ENCODE data around the gene LRP10. TPM values are rescaled to one million over a fixed set of nuclear protein-coding genes. Genes with fewer than 3 reads are reported as not detected.

Gene LRP10
- total and polyA plus RNA-seq, 2 donors (not counting 1 experiment from before 2014, with no cell fraction given), result 99.7 to 120 TPM

- intact Hi-C loops (cut with micrococcal nuclease), result no loop called here
- Mint-ChIP-seq H3K4me3 (no peak overlapping the region), H3K4me1 (peaks cover 37% of the 10 kb centered on the region), H3K27ac (peak overlapping the region; percentile 43), H3K9me3 (ENCODE audit: insufficient read depth) (no peaks in the 10 kb centered on the region), H3K27me3 (no peaks in the 10 kb centered on the region)
- Histone ChIP-seq H3K36me3 (replicated peaks in 1 of 2; ENCODE audit: control extremely low read depth in 1 of 2, control insufficient read depth in 1 of 2, extremely low read depth in 1 of 2, insufficient read depth in 2 of 2, low read length in 1 of 2) (peaks cover 2 to 62% of the 10 kb centered on the region in 2 experiments), H3K79me2 (ENCODE audit: control insufficient read depth, insufficient read depth, low read length) (peaks cover 25% of the 10 kb centered on the region), H3K4me1 (ENCODE audit: control insufficient read depth in 2 of 2, insufficient read depth in 2 of 2, low read length in 2 of 2) (peaks cover 16 to 26% of the 10 kb centered on the region in 2 donors), H3K9ac (ENCODE audit: low read length) (no peak overlapping the region), H3K27ac (ENCODE audit: low read length in 2 of 2) (no peak overlapping the region), H3K27me3 (replicated peaks in 1 of 4; ENCODE audit: control extremely low read depth in 1 of 4, control insufficient read depth in 3 of 4, insufficient read depth in 4 of 4, low read length in 3 of 4) (no peaks in the 10 kb centered on the region), H4K20me1 (ENCODE audit: control insufficient read depth, insufficient read depth, low read length, poor library complexity, severe bottlenecking) (peaks cover 35% of the 10 kb centered on the region), H2AFZ (ENCODE audit: insufficient read depth, low read depth, low read length, poor library complexity, severe bottlenecking) (no peak overlapping the region), H3K9me3 (ENCODE audit: control extremely low read depth in 1 of 3, control insufficient read depth in 2 of 3, insufficient read depth in 1 of 3, low read length in 2 of 3) (no peaks in the 10 kb centered on the region), H3K4me2 (replicated peaks; ENCODE audit: low read depth, low read length, poor library complexity, severe bottlenecking) (no peak overlapping the region), H3K4me3 (ENCODE audit: control extremely low read depth in 1 of 5, extremely low read depth in 1 of 5, insufficient read depth in 1 of 5, low read depth in 2 of 5, low read length in 4 of 5) (no peak overlapping the region)
- ChIA-PET POLR2A (no interaction called here), CTCF (interaction anchor here (1.1 to 1.2 kb wide), 2 partner anchors 17 to 22 kb away, joined by 3 to 4 read pairs; no protein-coding TSS in a partner anchor)
- 98% methylated on average over 6 of the region's 8 CpGs for WGBS (ENCODE audit: insufficient coverage)
- no peak for DNase-seq
- no peak for ATAC-seq (ENCODE audit: low read depth)
- TF ChIP-seq EZH2 (IDR thresholded peaks at IDR 0.05; ENCODE audit: borderline replicate concordance, insufficient read depth, low read depth, low read length, poor library complexity, severe bottlenecking) (no peak), CTCF (IDR thresholded peaks at IDR 0.05) (no peak)
These were observed 7.0 kb downstream of the LRP10 start for GRCh38 chr14:22878271-22879246.

GRCh38 chr14:22882064-22882463, 10.5 kb downstream of the LRP10 start:
- no peak overlapping the region for H3K4me3 Mint-ChIP-seq

More at GRCh38 chr14:22882064-22882463, 10.5 kb downstream of the LRP10 start:
- peaks cover 9% of the 10 kb centered on the region for H4K20me1 ChIP-seq (ENCODE audit: control insufficient read depth, insufficient read depth, low read length, poor library complexity, severe bottlenecking)
- Mint-ChIP-seq H3K27ac (peak overlapping the region; percentile 0), H3K9me3 (ENCODE audit: insufficient read depth) (no peaks in the 10 kb centered on the region), H3K4me1 (peaks cover 50% of the 10 kb centered on the region), H3K27me3 (no peaks in the 10 kb centered on the region)
- no peaks in the 10 kb centered on the region for H3K27me3 ChIP-seq (replicated peaks in 1 of 4; ENCODE audit: control extremely low read depth in 1 of 4, control insufficient read depth in 3 of 4, insufficient read depth in 4 of 4, low read length in 3 of 4)
- no peak overlapping the region for H3K4me2 ChIP-seq (replicated peaks; ENCODE audit: low read depth, low read length, poor library complexity, severe bottlenecking)
- peaks cover 24 to 51% of the 10 kb centered on the region in 2 donors for H3K4me1 ChIP-seq (ENCODE audit: control insufficient read depth in 2 of 2, insufficient read depth in 2 of 2, low read length in 2 of 2)
- 68% methylated on average over 5 of the region's 7 CpGs for WGBS (ENCODE audit: insufficient coverage)
- POLR2A ChIA-PET, result interaction anchor here (0.7 to 1.9 kb wide), 2 partner anchors 10 to 11 kb away, joined by 5 to 11 read pairs; partner anchors contain the start of gene LRP10
- DNase-seq (no peak), ATAC-seq (ENCODE audit: low read depth) (no peak)
- no peak overlapping the region for H2AFZ ChIP-seq (ENCODE audit: insufficient read depth, low read depth, low read length, poor library complexity, severe bottlenecking)
- H3K9ac ChIP-seq (ENCODE audit: low read length), result no peak overlapping the region
- no peak overlapping the region for H3K4me3 ChIP-seq (ENCODE audit: control extremely low read depth in 1 of 5, extremely low read depth in 1 of 5, insufficient read depth in 1 of 5, low read depth in 2 of 5, low read length in 4 of 5)
- peaks cover 0 to 28% of the 10 kb centered on the region in 2 experiments for H3K36me3 ChIP-seq (replicated peaks in 1 of 2; ENCODE audit: control extremely low read depth in 1 of 2, control insufficient read depth in 1 of 2, extremely low read depth in 1 of 2, insufficient read depth in 2 of 2, low read length in 1 of 2)
- no peak overlapping the region for H3K27ac ChIP-seq (ENCODE audit: low read length in 2 of 2)
- TF ChIP-seq CTCF (IDR thresholded peaks at IDR 0.05) (no peak), EZH2 (IDR thresholded peaks at IDR 0.05; ENCODE audit: borderline replicate concordance, insufficient read depth, low read depth, low read length, poor library complexity, severe bottlenecking) (no peak)
- intact Hi-C loops (cut with micrococcal nuclease), result no loop called here
- CTCF ChIA-PET, result interaction anchor here (1.3 to 7.0 kb wide), 10 partner anchors 10 to 1458 kb away, joined by 3 to 101 read pairs (median 3); partner anchors contain the start of genes ABHD4, LRP10 and RIPK3
- H3K79me2 ChIP-seq (ENCODE audit: control insufficient read depth, insufficient read depth, low read length), result peaks cover 8% of the 10 kb centered on the region
- H3K9me3 ChIP-seq (ENCODE audit: control extremely low read depth in 1 of 3, control insufficient read depth in 2 of 3, insufficient read depth in 1 of 3, low read length in 2 of 3), result no peaks in the 10 kb centered on the region
